ENCODE data around the gene EFNA3. TPM values are rescaled to one million over a fixed set of nuclear protein-coding genes. Genes with fewer than 3 reads are reported as not detected.
A peak's percentile ranks its signal among the peaks of the same experiment; 100 is the strongest.

Gene EFNA3
- total and polyA plus RNA-seq, 2 experiments from 2014 or later = 10.3 to 13.6 TPM

- H3K4me3 ChIP-seq = peak overlapping the region; percentile 90
- no peak for TF ChIP-seq JUNB (IDR thresholded peaks at IDR 0.05; ENCODE audit: unreplicated experiment)
- no peak for TF ChIP-seq NANOG (IDR thresholded peaks at IDR 0.05; ENCODE audit: borderline replicate concordance)
- no peak for TF ChIP-seq ZNF331 (CRISPR knock-in tag; IDR thresholded peaks at IDR 0.05; ENCODE audit: low read depth)
- TF ChIP-seq POLR2AphosphoS5 (IDR thresholded peaks at IDR 0.05; ENCODE audit: low read depth) = no peak
- no peak for TF ChIP-seq EZH2phosphoT487 (IDR thresholded peaks at IDR 0.05; ENCODE audit: unreplicated experiment)
- no peak for TF ChIP-seq ZNF462 (CRISPR knock-in tag; IDR thresholded peaks at IDR 0.05)
- no peak for TF ChIP-seq CTCF (conservative IDR thresholded peaks at IDR 0.05; ENCODE audit: low read depth in 2 of 2)
- TF ChIP-seq EZH2 (IDR thresholded peaks at IDR 0.05; ENCODE audit: low read depth, unreplicated experiment) = no peak
- TF ChIP-seq CREB1 (CRISPR knock-in tag; IDR thresholded peaks at IDR 0.05; ENCODE audit: low read depth) = no peak
- no peak for TF ChIP-seq ZNF114 (CRISPR knock-in tag; IDR thresholded peaks at IDR 0.05)
- no peak for TF ChIP-seq ETS1 (IDR thresholded peaks at IDR 0.05)
- no peak for TF ChIP-seq STAT1 (IDR thresholded peaks at IDR 0.05; ENCODE audit: unreplicated experiment)
- no peak for TF ChIP-seq REST (IDR thresholded peaks at IDR 0.05; ENCODE audit: unreplicated experiment)
These were observed 28.7 kb upstream of the EFNA3 start for GRCh38 chr1:155049651-155050559.

More at GRCh38 chr1:155049651-155050559, 28.7 kb upstream of the EFNA3 start:
- no peaks in the 10 kb centered on the region; the same call in 2 of the 3 replicates for H3K36me3 Mint-ChIP-seq (ENCODE audit: low read depth)
- Histone ChIP-seq H3K4me2 (peak overlapping the region; percentile 98), H2AFZ (peak overlapping the region; percentile 97), H3K36me3 (ENCODE audit: insufficient read depth) (no peaks in the 10 kb centered on the region), H3K9me2 (ENCODE audit: insufficient read depth) (no peaks in the 10 kb centered on the region), H3K27ac (ENCODE audit: low read depth) (no peak overlapping the region), H4K20me1 (replicated peaks; ENCODE audit: insufficient read depth) (peaks cover 3% of the 10 kb centered on the region; the same call in 1 of the 2 replicates), H3K27me3 (ENCODE audit: insufficient read depth) (peaks cover 24% of the 10 kb centered on the region), H3K79me2 (replicated peaks; ENCODE audit: insufficient read depth) (no peaks in the 10 kb centered on the region), H3K4me1 (ENCODE audit: insufficient read depth) (peaks cover 18% of the 10 kb centered on the region; the same call in 1 of the 2 replicates), H3F3A (replicated peaks; ENCODE audit: low read depth) (peaks cover 12% of the 10 kb centered on the region; the same call in 1 of the 2 replicates)
- H3K4me3 Mint-ChIP-seq = peak overlapping the region; percentile 82
- H3K27ac Mint-ChIP-seq = no peak overlapping the region
- ATAC-seq (no peak), DNase-seq (ENCODE audit: low spot score) (no peak)
- peaks cover 27% of the 10 kb centered on the region for H3K27me3 Mint-ChIP-seq (ENCODE audit: insufficient read depth, low read depth, poor library complexity)
- H3K9me3 Mint-ChIP-seq = no peaks in the 10 kb centered on the region; the same call in 2 of the 3 replicates
- H3K4me1 Mint-ChIP-seq = peaks cover 48% of the 10 kb centered on the region
